ENCODE data around the gene ERO1B. TPM values are rescaled to one million over a fixed set of nuclear protein-coding genes. Genes with fewer than 3 reads are reported as not detected.

The ERO1B gene
- total RNA-seq, 1 experiment from 2014 or later: 3.1 TPM

DNA sequence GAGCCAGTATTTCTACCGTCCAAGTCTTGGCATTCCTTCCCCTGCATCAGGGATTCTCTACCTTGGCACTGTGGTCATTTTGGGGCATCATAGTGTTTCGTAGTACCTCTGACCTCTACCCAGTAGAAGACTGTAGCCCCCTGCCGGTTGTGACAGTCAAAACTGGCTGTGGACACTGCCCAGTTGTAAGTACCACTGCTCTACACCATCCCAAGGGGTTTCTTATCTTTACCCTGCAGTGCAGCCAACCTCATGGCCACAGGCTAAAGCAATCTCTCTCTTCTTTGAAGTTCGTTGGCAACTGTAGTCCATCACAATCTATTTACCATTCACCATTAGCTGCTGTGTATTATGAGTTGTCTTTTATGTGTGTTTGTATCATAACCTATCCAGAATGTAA lies 29.3 kb upstream of the ERO1B start:
- Histone ChIP-seq H3K36me3 (no peaks in the 10 kb centered on the region), H3K9me3 (replicated peaks) (no peaks in the 10 kb centered on the region), H3K4me1 (replicated peaks) (no peaks in the 10 kb centered on the region), H3K27me3 (replicated peaks) (0 out of 2 replicates have a peak, but pooled peaks cover 3% of the 10 kb centered on the region), H3K4me3 (no peak overlapping the region), H3K27ac (no peak overlapping the region)
- DNase-seq (ENCODE audit: low read depth in 1 of 2, low spot score in 2 of 2): no peak

DNA sequence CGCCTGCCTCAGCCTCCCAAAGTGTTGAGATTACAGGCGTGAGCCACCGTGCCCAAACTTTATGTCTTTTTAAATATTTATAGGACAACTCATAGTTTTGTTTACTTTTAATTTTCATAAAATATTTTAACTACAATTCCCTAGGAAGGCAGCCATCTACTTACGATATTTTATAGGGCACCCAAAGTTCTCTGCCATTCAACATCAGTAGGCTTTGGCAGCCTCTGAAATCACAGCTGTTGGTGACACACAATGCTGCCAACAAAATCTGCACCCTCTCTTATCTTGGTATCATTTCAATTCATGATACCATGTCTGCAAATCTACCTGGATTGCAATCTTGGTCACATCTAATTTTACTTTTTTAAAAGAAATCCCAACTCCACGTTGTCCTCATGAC lies 27.1 kb upstream of the ERO1B start:
- Histone ChIP-seq H3K9me3 (replicated peaks) (no peaks in the 10 kb centered on the region), H3K27me3 (replicated peaks) (0 out of 2 replicates have a peak, but pooled peaks cover 4% of the 10 kb centered on the region), H3K4me1 (replicated peaks) (no peaks in the 10 kb centered on the region), H3K27ac (no peak overlapping the region), H3K4me3 (no peak overlapping the region), H3K36me3 (no peaks in the 10 kb centered on the region)
- DNase-seq (ENCODE audit: low read depth in 1 of 2, low spot score in 2 of 2): no peak

GRCh38 chr1:236307435-236307834 lies 25.7 kb upstream of the ERO1B start:
- no peak for DNase-seq (ENCODE audit: low read depth in 1 of 2, low spot score in 2 of 2)
- Histone ChIP-seq H3K27me3 (replicated peaks) (0 out of 2 replicates have a peak, but pooled peaks cover 4% of the 10 kb centered on the region), H3K9me3 (replicated peaks) (no peaks in the 10 kb centered on the region), H3K4me3 (no peak overlapping the region), H3K4me1 (replicated peaks) (no peaks in the 10 kb centered on the region), H3K36me3 (no peaks in the 10 kb centered on the region), H3K27ac (no peak overlapping the region)

DNA sequence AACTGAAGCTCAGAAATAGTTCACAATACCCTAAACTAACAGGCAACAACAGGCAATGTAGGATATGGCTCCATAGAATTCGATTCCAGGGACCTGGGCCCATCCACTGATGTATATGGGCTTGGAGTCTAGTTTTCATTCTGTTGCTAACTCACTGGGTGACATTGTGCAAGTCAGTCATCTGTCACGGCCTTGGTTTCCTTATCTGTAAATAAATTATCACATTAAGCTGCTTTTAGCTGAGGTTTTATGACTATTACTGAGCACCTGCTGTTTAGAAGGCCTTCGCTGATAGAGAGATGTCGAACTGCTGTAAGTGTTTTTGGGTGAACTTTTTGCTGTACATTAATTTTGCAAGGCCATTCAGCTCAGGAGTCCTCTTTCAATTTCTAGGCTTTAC lies 22.9 kb upstream of the ERO1B start:
- H3K4me3 ChIP-seq: no peak overlapping the region
- H3K4me1 ChIP-seq (replicated peaks): no peaks in the 10 kb centered on the region

DNA sequence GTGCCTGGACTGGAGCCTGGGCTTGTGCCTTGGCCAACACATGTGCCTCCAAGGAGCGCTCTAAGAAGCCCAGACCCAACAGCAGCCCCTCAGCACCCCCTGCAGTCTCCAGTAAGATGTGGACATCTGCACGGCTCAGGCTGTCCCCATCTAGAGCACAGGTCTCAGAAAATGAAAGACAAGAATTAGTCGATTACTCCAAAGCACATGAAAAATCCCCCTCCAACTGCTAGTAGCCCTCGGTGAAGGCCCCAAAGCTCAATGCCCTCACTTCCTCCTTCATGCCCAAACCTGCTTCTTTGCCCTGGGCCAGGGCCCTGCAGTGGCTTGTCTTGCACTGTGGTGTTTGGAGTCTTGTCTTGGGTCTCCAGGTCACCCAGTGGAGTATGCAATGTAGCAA lies 21.9 kb upstream of the ERO1B start:
- Histone ChIP-seq H3K9me3 (replicated peaks) (no peaks in the 10 kb centered on the region), H3K27me3 (replicated peaks) (0 out of 2 replicates have a peak, but pooled peaks cover 4% of the 10 kb centered on the region), H3K27ac (no peak overlapping the region), H3K4me3 (no peak overlapping the region), H3K36me3 (no peaks in the 10 kb centered on the region), H3K4me1 (replicated peaks) (no peaks in the 10 kb centered on the region)
- no peak for DNase-seq (ENCODE audit: low read depth in 1 of 2, low spot score in 2 of 2)

More for the DNA sequence above, 22.9 kb upstream of the ERO1B start:
- Histone ChIP-seq H3K36me3 (no peaks in the 10 kb centered on the region), H3K9me3 (replicated peaks) (no peaks in the 10 kb centered on the region), H3K27ac (no peak overlapping the region), H3K27me3 (replicated peaks) (0 out of 2 replicates have a peak, but pooled peaks cover 4% of the 10 kb centered on the region)
- no peak for DNase-seq (ENCODE audit: low read depth in 1 of 2, low spot score in 2 of 2)

- Histone ChIP-seq H3K9me3 (replicated peaks) (no peaks in the 10 kb centered on the region), H3K27me3 (replicated peaks) (0 out of 2 replicates have a peak, but pooled peaks cover 4% of the 10 kb centered on the region), H3K4me3 (no peak overlapping the region), H3K27ac (no peak overlapping the region), H3K36me3 (no peaks in the 10 kb centered on the region), H3K4me1 (replicated peaks) (no peaks in the 10 kb centered on the region)
- DNase-seq (ENCODE audit: low read depth in 1 of 2, low spot score in 2 of 2): no peak
These were observed 21.2 kb upstream of the ERO1B start for GRCh38 chr1:236302941-236303340.

- DNase-seq (ENCODE audit: low read depth in 1 of 2, low spot score in 2 of 2): no peak
- Histone ChIP-seq H3K36me3 (no peaks in the 10 kb centered on the region), H3K27me3 (replicated peaks) (peaks cover 4% of the 10 kb centered on the region; the same call in 1 of the 2 replicates)
These were observed 20.2 kb upstream of the ERO1B start for GRCh38 chr1:236301958-236302335.

DNA sequence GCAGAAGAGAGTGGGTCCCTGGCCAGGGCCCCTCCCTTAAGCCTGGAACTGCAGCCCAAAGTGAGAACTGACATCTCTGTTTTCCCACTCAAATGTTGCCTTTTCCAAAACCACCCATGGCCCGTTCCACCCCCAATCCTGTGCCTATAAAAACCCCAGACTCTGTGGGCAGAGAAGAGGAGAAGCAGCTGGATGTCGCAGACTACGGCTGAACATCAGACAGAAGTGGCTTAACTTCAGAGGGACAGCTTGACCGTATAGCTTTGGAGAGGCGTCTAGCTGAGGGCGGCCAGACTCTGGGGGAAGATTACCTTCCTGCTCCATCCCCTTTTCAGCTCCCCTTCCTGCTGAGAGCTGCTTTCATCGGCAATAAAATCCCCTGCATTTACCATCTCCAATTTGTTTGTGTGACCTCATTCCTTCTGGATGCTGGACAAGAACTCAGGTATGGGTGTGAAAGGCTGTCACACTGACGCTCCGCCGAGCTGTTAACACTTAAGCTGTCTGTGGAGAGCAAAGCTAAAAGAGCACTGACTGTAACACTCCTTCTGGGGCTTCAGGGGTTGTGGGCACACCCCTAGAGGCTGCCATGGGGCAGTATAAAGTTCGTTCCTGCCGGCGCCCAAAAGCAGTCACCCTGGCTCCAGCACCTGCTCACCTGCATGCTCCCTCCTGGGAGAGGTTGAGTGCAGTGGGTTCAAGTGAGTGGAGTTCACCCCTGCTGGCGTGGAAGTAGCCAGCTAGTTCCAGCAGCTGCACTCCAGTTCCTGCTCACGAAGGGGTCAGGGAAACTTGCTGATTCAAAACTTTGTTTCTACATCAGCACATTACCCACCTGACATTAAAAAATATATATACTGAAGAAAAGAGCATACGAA lies 19.6 kb upstream of the ERO1B start:
- no peaks in the 10 kb centered on the region for H3K36me3 ChIP-seq
- no peaks in the 10 kb centered on the region for H3K9me3 ChIP-seq (replicated peaks)
- DNase-seq (ENCODE audit: low read depth in 1 of 2, low spot score in 2 of 2): no peak
- no peak overlapping the region for H3K4me3 ChIP-seq
- H3K4me1 ChIP-seq (replicated peaks): no peaks in the 10 kb centered on the region
- H3K27ac ChIP-seq: no peak overlapping the region
- H3K27me3 ChIP-seq (replicated peaks): peaks cover 4% of the 10 kb centered on the region; the same call in 1 of the 2 replicates

More at GRCh38 chr1:236301958-236302335, 20.2 kb upstream of the ERO1B start:
- H3K4me1 ChIP-seq (replicated peaks): no peaks in the 10 kb centered on the region
- H3K9me3 ChIP-seq (replicated peaks): no peaks in the 10 kb centered on the region
- no peak overlapping the region for H3K27ac ChIP-seq
- no peak overlapping the region for H3K4me3 ChIP-seq

DNA sequence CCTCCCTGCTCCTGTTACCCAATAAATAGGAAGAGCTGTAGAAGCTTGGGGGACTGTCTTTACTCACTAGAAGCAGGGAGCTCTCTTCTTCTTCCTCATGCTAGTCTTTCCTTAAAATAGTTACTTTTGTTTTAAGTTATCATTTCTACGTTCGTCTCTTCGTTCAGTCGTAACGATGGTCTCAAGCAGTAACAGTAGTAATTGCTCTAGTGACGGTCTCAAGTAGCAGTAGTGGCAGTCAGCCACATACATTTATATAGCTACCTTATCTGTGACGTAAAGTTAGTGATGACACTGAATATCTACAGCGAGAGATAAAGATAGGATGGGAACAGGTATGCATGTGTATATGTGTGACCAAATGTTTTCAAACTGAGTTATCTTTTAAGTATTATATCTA lies 15.4 kb upstream of the ERO1B start:
- DNase-seq (ENCODE audit: low read depth in 1 of 2, low spot score in 2 of 2): no peak

DNA sequence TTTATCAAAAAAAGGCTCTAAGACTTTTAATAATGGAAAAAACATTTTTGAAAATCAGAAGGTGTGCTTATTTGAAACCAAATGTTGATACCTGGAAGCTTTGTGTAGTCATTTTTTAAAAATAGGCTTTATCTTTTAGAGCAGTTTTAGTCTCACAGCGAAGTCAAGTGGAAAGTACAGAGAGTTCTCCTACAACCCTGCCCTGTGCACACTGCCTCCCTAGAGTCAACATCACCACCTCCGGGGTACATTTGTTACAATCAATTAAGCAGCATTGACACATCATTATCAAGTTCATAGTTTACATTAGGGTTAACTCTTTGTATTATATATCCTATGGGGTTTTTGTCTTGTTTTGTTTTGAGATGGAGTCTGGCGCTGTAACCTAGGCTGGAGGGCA lies 10.7 kb upstream of the ERO1B start:
- Histone ChIP-seq H3K4me1 (replicated peaks) (no peaks in the 10 kb centered on the region), H3K27me3 (replicated peaks) (peaks cover 8% of the 10 kb centered on the region; the same call in 1 of the 2 replicates), H3K27ac (no peak overlapping the region), H3K36me3 (no peaks in the 10 kb centered on the region), H3K4me3 (no peak overlapping the region), H3K9me3 (replicated peaks) (no peaks in the 10 kb centered on the region)
- no peak for DNase-seq (ENCODE audit: low read depth in 1 of 2, low spot score in 2 of 2)

More for the DNA sequence above, 15.4 kb upstream of the ERO1B start:
- Histone ChIP-seq H3K27me3 (replicated peaks) (no peaks in the 10 kb centered on the region; the same call in none of the 2 replicates), H3K9me3 (replicated peaks) (no peaks in the 10 kb centered on the region), H3K4me3 (no peak overlapping the region), H3K36me3 (no peaks in the 10 kb centered on the region), H3K4me1 (replicated peaks) (no peaks in the 10 kb centered on the region), H3K27ac (no peak overlapping the region)

GRCh38 chr1:236289492-236290131 lies 7.9 kb upstream of the ERO1B start:
- no peak for DNase-seq (ENCODE audit: low read depth in 1 of 2, low spot score in 2 of 2)
- no peak overlapping the region for H3K4me3 ChIP-seq

GRCh38 chr1:236288620-236288976 lies 6.8 kb upstream of the ERO1B start:
- Histone ChIP-seq H3K4me1 (replicated peaks) (no peaks in the 10 kb centered on the region), H3K27me3 (replicated peaks) (peaks cover 16% of the 10 kb centered on the region; the same call in 1 of the 2 replicates), H3K4me3 (no peak overlapping the region), H3K27ac (no peak overlapping the region), H3K9me3 (replicated peaks) (no peaks in the 10 kb centered on the region), H3K36me3 (no peaks in the 10 kb centered on the region)
- DNase-seq (ENCODE audit: low read depth in 1 of 2, low spot score in 2 of 2): no peak

More at GRCh38 chr1:236289492-236290131, 7.9 kb upstream of the ERO1B start:
- H3K27ac ChIP-seq: no peak overlapping the region
- H3K27me3 ChIP-seq (replicated peaks): peaks cover 10% of the 10 kb centered on the region; the same call in 1 of the 2 replicates
- H3K36me3 ChIP-seq: no peaks in the 10 kb centered on the region
- no peaks in the 10 kb centered on the region for H3K9me3 ChIP-seq (replicated peaks)
- no peaks in the 10 kb centered on the region for H3K4me1 ChIP-seq (replicated peaks)

DNA sequence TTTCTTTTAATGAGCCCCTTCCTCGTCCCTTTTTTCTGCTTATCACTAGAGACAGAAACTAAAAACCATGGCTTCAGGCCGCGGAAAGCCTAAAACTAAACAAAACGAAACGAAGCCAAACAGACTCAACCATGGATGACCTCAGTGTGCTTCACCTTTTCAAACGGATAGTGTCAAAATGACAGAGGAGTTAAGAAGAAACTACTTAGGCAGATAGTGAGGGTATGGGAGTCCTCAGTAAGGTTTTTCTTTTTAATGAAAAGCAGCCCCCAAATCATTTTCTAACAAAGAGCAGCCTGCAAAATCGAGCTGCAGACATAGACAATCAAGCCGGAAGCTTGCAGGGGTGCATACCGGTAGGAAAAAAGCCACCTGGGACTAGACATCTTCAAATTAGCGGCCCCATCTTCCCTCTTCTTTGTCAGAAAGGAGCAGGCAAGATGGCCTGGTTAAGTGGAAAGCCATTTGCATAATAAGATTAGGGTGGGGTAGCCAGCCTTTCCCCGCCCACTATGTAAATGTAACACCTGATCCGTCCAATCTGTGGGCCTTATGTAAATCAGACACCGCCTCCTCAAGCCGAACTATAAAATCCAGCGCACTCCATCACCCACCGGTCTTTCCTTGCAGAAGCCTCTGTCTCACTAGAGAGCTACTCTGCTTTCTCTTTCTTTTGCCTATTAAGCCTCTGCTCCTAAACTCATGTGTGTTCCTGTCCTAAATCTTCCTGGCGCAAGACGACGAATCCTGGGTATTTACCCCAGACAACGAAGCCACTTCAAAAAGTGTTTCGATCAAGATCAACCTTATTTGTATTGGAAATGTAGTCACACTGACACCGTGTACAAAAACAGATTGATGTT lies 6.2 kb upstream of the ERO1B start:
- Histone ChIP-seq H3K36me3 (no peaks in the 10 kb centered on the region), H3K9me3 (replicated peaks) (no peaks in the 10 kb centered on the region), H3K27me3 (replicated peaks) (peaks cover 21% of the 10 kb centered on the region), H3K4me1 (replicated peaks) (no peaks in the 10 kb centered on the region), H3K4me3 (no peak overlapping the region), H3K27ac (no peak overlapping the region)
- no peak for DNase-seq (ENCODE audit: low read depth in 1 of 2, low spot score in 2 of 2)
